ENCODE measurements around the gene BCL6.

BCL6 gene

GRCh38 chr3:187775549-187775948 is 30.3 kb upstream of the BCL6 start:
- Histone ChIP-seq H3K27me3 (no peaks in the 10 kb centered on the region), H3K9me3 (no peaks in the 10 kb centered on the region), H3K4me3 (ENCODE audit: low read depth, low read length) (no peak overlapping the region), H3K4me1 (no peaks in the 10 kb centered on the region), H3K36me3 (no peaks in the 10 kb centered on the region)
- TF ChIP-seq CTCF (IDR thresholded peaks at IDR 0.05; ENCODE audit: low read depth, low read length), result no peak
- no peak for DNase-seq

- Histone ChIP-seq H3K36me3 (no peaks in the 10 kb centered on the region), H3K27me3 (no peaks in the 10 kb centered on the region), H3K4me1 (no peaks in the 10 kb centered on the region), H3K9me3 (no peaks in the 10 kb centered on the region), H3K4me3 (ENCODE audit: low read depth, low read length) (no peak overlapping the region)
- TF ChIP-seq CTCF (IDR thresholded peaks at IDR 0.05; ENCODE audit: low read depth, low read length), result no peak
- no peak for DNase-seq
Observed at GRCh38 chr3:187774185-187774789, 29.0 kb upstream of the BCL6 start.

- TF ChIP-seq CTCF (IDR thresholded peaks at IDR 0.05; ENCODE audit: low read depth, low read length), result no peak
- no peak overlapping the region for H3K4me3 ChIP-seq (ENCODE audit: low read depth, low read length)
Observed at GRCh38 chr3:187773233-187774184, 28.2 kb upstream of the BCL6 start.

GRCh38 chr3:187770224-187770623 is 25.0 kb upstream of the BCL6 start:
- Histone ChIP-seq H3K4me3 (ENCODE audit: low read depth, low read length) (no peak overlapping the region), H3K4me1 (no peaks in the 10 kb centered on the region), H3K36me3 (no peaks in the 10 kb centered on the region), H3K27me3 (no peaks in the 10 kb centered on the region), H3K9me3 (no peaks in the 10 kb centered on the region)
- no peak for TF ChIP-seq CTCF (IDR thresholded peaks at IDR 0.05; ENCODE audit: low read depth, low read length)
- no peak for DNase-seq

More at GRCh38 chr3:187773233-187774184, 28.2 kb upstream of the BCL6 start:
- Histone ChIP-seq H3K36me3 (no peaks in the 10 kb centered on the region), H3K9me3 (no peaks in the 10 kb centered on the region), H3K27me3 (no peaks in the 10 kb centered on the region), H3K4me1 (no peaks in the 10 kb centered on the region)
- DNase-seq, result no peak

GRCh38 chr3:187769771-187770170 is 24.5 kb upstream of the BCL6 start:
- no peak for DNase-seq
- TF ChIP-seq CTCF (IDR thresholded peaks at IDR 0.05; ENCODE audit: low read depth, low read length), result no peak
- H3K4me1 ChIP-seq, result peaks cover 3% of the 10 kb centered on the region

More at GRCh38 chr3:187769771-187770170, 24.5 kb upstream of the BCL6 start:
- no peaks in the 10 kb centered on the region for H3K36me3 ChIP-seq
- H3K27me3 ChIP-seq, result no peaks in the 10 kb centered on the region
- no peak overlapping the region for H3K4me3 ChIP-seq (ENCODE audit: low read depth, low read length)
- H3K9me3 ChIP-seq, result no peaks in the 10 kb centered on the region
